Pancreas (tissue), 10 donors: ENCODE results near the gene PIBF1. TPM values are rescaled to one million over a fixed set of nuclear protein-coding genes. Genes with fewer than 3 reads are reported as not detected.
A peak's percentile ranks its signal among the peaks of the same experiment; 100 is the strongest.

Experiments used
- ATAC-seq, 4 donors: fragments of 200-7000 bp; cut with Tn5 transposase; one replicate each; pipeline versions ENCODE4 v1.8.0 to v1.9.1; 2020; ENCODE audit warnings: mild to moderate bottlenecking in 4 of 4, moderate library complexity in 4 of 4
- DNase-seq, 6 donors: peaks; one replicate each; pipeline ENCODE4 v3.0.0-alpha.2; 2020
- FAIRE-seq: peaks from 2 replicates; lab custom pipeline; 2012; peaks lifted over from hg19 to GRCh38; lab: Jason Lieb, UNC
- H3K27ac ChIP-seq, 4 donors: fragments of 200-600 bp; sonication (generic); 1 replicate in 3 of 4; 2 replicates in 1 of 4; pipeline versions ENCODE4 v1.5.0 to v1.8.0; 2020
- H3K27me3 ChIP-seq, 4 donors: fragments of 200-600 bp; one replicate each; pipeline ENCODE4 v1.8.0; 2021
- H3K36me3 ChIP-seq, 3 donors: fragments of 200-600 bp; sonication (generic) in 1 of 3; one replicate each; pipeline versions ENCODE4 v1.5.0 to v1.8.0; 2020 to 2021
- H3K4me1 ChIP-seq, 3 donors: fragments of 200-600 bp; one replicate each; pipeline ENCODE4 v1.8.0; 2021
- H3K4me3 ChIP-seq, 4 donors: fragments of 200-600 bp; sonication (generic) in 2 of 4; one replicate each; pipeline versions ENCODE4 v1.5.0 to v1.8.0; 2020 to 2021
- H3K9me3 ChIP-seq, 4 donors: fragments of 200-600 bp; one replicate each; pipeline ENCODE4 v1.8.0; 2021
- WGBS, 2 donors: extraction: QIAGEN DNeasy Blood & Tissue Kit; methylation state at CpG; one replicate each; pipeline ENCODE4 v1.1.7; 2013; 5-methylcytosine and 5-hydroxymethylcytosine counted together
- intact Hi-C, 3 donors: fragments of 100-400 bp; cut with DNase I; formaldehyde crosslinking; loops; one replicate each; pipeline versions ENCODE4 v1.11.1 to v1.14.2; 2022
- polyA plus RNA-seq, 2 donors: library from polyadenylated mRNA; stranded (reverse); fragments of 200-250 nt; gene quantifications; one replicate each; pipeline ENCODE4 v1.2.3, GENCODE V29; 2013
- total RNA-seq, 6 donors: library from RNA; stranded (reverse); fragmentation: NEBNext Ultra II Directional in 4 of 6; extraction: Animal tissue kit (Norgen Biotek cat#: 25700) in 4 of 6; gene quantifications; one replicate each; pipeline versions ENCODE4 v1.2.1 to v1.2.4, GENCODE V29; 2021 to 2023
- TF ChIP-seq, protein P1 (sequence below), 4 donors: fragments of 200-600 bp; sonication (generic) in 3 of 4; IDR thresholded peaks; one replicate each; pipeline versions ENCODE4 v1.5.0 to v1.8.0; 2021; ENCODE audit warnings: antibody characterized with exemption in 4 of 4
- donor health status: healthy with polysubstance abuse.
- donor health status: DM: no; HTN: no; CAD: no; lungs with moderate emphysema.
- donor health status: DM: no; HTN: no; CAD: no.
- donor health status: control.
- donor health status: control.
- donor health status: Bipolar disorder and iron deficiency.
- donor health status: DM: yes; HTN: yes; CAD: no.
- donor health status: DM: no; HTN: no; CAD: no.
- donor health status: DM: no; HTN: no; CAD: no.
- donor health status: DM: yes; HTN: yes; CAD: no.

Gene PIBF1
- total and polyA plus RNA-seq, 8 donors, result 6.1 to 13.5 (median 8.9) TPM

DNA sequence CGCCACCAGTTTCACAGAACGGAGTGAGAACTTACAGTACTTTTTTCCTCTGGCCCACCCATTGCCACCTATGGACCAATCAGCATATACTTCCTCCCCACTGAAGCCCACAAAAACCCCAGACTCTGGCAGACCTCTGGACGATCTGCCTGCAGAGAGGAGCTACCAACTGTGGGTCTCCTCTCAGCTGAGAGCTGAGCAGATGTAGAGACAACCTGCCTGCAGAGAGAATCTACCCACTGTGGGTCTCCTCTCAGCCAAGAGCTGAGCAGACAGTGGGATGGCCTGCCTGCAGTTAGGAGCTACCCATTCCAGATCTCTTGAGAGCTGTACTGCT, 69.7 kb downstream of the PIBF1 start:
- Histone ChIP-seq H3K9me3 (no peaks in the 10 kb centered on the region), H3K36me3 (peaks cover 0 to 6% (median 0%) of the 10 kb centered on the region in 3 donors), H3K4me3 (no peak overlapping the region), H3K4me1 (no peaks in the 10 kb centered on the region), H3K27ac (no peak overlapping the region), H3K27me3 (no peaks in the 10 kb centered on the region)
- intact Hi-C loops, result no loop called here
- WGBS, 2 donors, result 97 to 100% methylated on average over 3 of the region's 3 CpGs
- DNase-seq, result no peak
- no peak for FAIRE-seq
- TF ChIP-seq, protein P1, sequence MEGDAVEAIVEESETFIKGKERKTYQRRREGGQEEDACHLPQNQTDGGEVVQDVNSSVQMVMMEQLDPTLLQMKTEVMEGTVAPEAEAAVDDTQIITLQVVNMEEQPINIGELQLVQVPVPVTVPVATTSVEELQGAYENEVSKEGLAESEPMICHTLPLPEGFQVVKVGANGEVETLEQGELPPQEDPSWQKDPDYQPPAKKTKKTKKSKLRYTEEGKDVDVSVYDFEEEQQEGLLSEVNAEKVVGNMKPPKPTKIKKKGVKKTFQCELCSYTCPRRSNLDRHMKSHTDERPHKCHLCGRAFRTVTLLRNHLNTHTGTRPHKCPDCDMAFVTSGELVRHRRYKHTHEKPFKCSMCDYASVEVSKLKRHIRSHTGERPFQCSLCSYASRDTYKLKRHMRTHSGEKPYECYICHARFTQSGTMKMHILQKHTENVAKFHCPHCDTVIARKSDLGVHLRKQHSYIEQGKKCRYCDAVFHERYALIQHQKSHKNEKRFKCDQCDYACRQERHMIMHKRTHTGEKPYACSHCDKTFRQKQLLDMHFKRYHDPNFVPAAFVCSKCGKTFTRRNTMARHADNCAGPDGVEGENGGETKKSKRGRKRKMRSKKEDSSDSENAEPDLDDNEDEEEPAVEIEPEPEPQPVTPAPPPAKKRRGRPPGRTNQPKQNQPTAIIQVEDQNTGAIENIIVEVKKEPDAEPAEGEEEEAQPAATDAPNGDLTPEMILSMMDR (IDR thresholded peaks at IDR 0.05), result no peak
- no peak for ATAC-seq

DNA sequence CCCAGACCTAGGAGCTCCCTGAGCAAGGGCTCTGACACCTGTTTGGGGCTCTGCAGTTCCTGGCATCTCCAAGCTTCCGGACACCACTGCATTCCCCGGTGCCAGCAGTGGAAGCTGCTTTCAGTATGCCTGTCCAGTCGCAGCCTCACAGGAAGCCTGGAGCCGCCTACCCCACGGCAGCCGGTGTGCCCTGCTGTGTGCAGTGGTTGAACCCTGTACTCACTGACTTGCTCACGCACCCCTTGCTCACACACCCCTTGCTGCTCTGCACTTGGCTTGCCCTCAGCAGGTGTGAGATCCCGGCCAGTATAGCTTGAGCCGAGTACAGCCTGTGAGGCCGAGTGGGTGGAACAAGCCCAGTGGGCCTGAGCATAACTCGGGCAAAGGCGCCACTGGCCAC, 70.3 kb downstream of the PIBF1 start:
- TF ChIP-seq, protein P1 (IDR thresholded peaks at IDR 0.05), result no peak
- Histone ChIP-seq H3K27ac (no peak overlapping the region), H3K36me3 (peaks cover 0 to 6% (median 0%) of the 10 kb centered on the region in 3 donors), H3K4me3 (no peak overlapping the region), H3K27me3 (no peaks in the 10 kb centered on the region), H3K9me3 (no peaks in the 10 kb centered on the region), H3K4me1 (no peaks in the 10 kb centered on the region)
- no peak for ATAC-seq
- FAIRE-seq, result no peak
- peak in 1 of 6 donors; percentile 55 for DNase-seq
- WGBS, 2 donors, result 97% methylated on average over 12 of the region's 12 CpGs
- intact Hi-C loops, result no loop called here

- WGBS, 2 donors, result 99 to 100% methylated on average over 1 of the region's 1 CpG
- FAIRE-seq, result no peak
- TF ChIP-seq, protein P1 (IDR thresholded peaks at IDR 0.05), result no peak
Measured at GRCh38 chr13:72853000-72853399, 71.1 kb downstream of the PIBF1 start.

DNA sequence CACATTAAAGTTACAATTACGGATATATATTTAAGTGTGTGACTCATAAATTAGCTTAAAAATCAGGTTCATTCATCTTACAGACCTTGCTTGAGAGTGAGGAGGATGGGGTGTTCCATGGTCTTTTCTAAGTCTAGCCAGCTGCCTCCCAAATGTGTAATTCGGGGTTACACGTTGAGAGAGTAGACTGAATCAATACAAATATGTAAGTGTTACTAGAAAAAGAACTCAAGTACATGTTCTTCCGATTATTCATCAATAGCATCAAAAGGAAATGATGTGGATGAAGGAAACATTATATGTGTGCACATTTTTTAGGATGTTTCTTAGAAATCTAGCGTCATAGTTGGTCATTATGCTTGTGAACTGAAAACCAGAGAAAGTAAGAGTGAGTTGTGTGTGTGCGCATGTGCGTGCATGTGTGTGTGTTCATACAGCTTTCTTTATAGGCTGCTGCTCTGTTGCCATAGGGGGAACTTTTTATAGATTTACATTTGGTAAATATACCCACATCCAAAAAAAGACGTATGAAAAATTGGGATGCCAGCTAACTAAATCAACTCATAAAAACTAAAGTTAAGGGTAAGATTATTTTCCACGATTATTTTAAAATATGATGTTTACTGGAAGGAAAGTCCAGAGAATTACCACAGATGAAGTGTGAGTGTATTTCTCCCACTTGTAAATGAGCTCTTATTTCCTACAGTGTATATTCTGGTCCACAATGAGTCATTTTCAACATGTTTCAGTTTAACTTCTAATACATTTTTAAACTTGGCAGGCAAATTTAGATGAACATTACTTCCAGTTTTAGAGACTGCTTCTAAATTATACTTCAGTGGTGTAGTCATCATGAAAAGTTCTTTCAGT, 82.4 kb downstream of the PIBF1 start:
- FAIRE-seq (no peak), DNase-seq (no peak), ATAC-seq (no peak)
- WGBS, 2 donors, result 89 to 90% methylated on average over 9 of the region's 9 CpGs
- Histone ChIP-seq H3K36me3 (no peaks in the 10 kb centered on the region), H3K4me1 (no peaks in the 10 kb centered on the region), H3K9me3 (no peaks in the 10 kb centered on the region), H3K27me3 (no peaks in the 10 kb centered on the region), H3K4me3 (no peak overlapping the region), H3K27ac (no peak overlapping the region)
- intact Hi-C loops, result no loop called here
- TF ChIP-seq, protein P1 (IDR thresholded peaks at IDR 0.05), result no peak

More at GRCh38 chr13:72853000-72853399, 71.1 kb downstream of the PIBF1 start:
- no peaks in the 10 kb centered on the region for H3K9me3 ChIP-seq
- H3K27ac ChIP-seq, result no peak overlapping the region
- intact Hi-C loops, result no loop called here
- no peaks in the 10 kb centered on the region for H3K36me3 ChIP-seq
- H3K4me3 ChIP-seq, result no peak overlapping the region
- ATAC-seq (no peak), DNase-seq (no peak)
- no peaks in the 10 kb centered on the region for H3K27me3 ChIP-seq
- no peaks in the 10 kb centered on the region for H3K4me1 ChIP-seq

GRCh38 chr13:72868229-72868628, 86.3 kb downstream of the PIBF1 start:
- Histone ChIP-seq H3K36me3 (no peaks in the 10 kb centered on the region), H3K27me3 (no peaks in the 10 kb centered on the region), H3K4me3 (no peak overlapping the region), H3K9me3 (no peaks in the 10 kb centered on the region), H3K4me1 (no peaks in the 10 kb centered on the region), H3K27ac (no peak overlapping the region)
- FAIRE-seq (no peak), DNase-seq (no peak), ATAC-seq (no peak)
- TF ChIP-seq, protein P1 (IDR thresholded peaks at IDR 0.05), result no peak
- intact Hi-C loops, result no loop called here
- 95 to 99% methylated on average over 1 of the region's 1 CpG for WGBS, 2 donors
